Neural progenitor cell (in vitro differentiated cells): ENCODE results near the gene DCLRE1C. TPM values are rescaled to one million over a fixed set of nuclear protein-coding genes. Genes with fewer than 3 reads are reported as not detected.

Experiments used
- DNase-seq: peaks from one replicate; pipeline ENCODE4 v3.0.0-alpha.2; 2016; ENCODE audit warnings: low spot score
- H2AFZ ChIP-seq: fragments of 200-600 bp; sonication (generic); replicated peaks from 2 replicates; pipeline ENCODE4 v1.6.1; 2016; ENCODE audit warnings: antibody characterized with exemption
- H3F3A ChIP-seq: fragments of 200-600 bp; sonication (generic); 2 replicates; pipeline ENCODE4 v1.6.1; 2016; ENCODE audit warnings: antibody characterized with exemption, low read depth
- H3K27ac ChIP-seq: fragments of 200-600 bp; sonication (generic); 2 replicates; pipeline ENCODE4 v1.5.1; 2016; ENCODE audit warnings: mild to moderate bottlenecking
- H3K27me3 ChIP-seq: fragments of 200-600 bp; sonication (generic); 2 replicates; pipeline ENCODE4 v1.6.1; 2016; ENCODE audit warnings: mild to moderate bottlenecking, moderate library complexity
- H3K36me3 ChIP-seq: fragments of 200-600 bp; sonication (generic); 2 replicates; pipeline ENCODE4 v1.5.1; 2016
- H3K4me1 ChIP-seq: fragments of 200-600 bp; sonication (generic); 2 replicates; pipeline ENCODE4 v1.6.1; 2016; ENCODE audit warnings: mixed run types
- H3K4me2 ChIP-seq: fragments of 200-600 bp; sonication (generic); 2 replicates; pipeline ENCODE4 v1.6.1; 2016
- H3K4me3 ChIP-seq: fragments of 200-600 bp; sonication (generic); 2 replicates; pipeline ENCODE4 v1.5.1; 2016
- H3K79me2 ChIP-seq: fragments of 200-600 bp; sonication (generic); 2 replicates; pipeline ENCODE4 v1.6.1; 2016; ENCODE audit warnings: low read depth
- H3K9ac ChIP-seq: fragments of 200-600 bp; sonication (generic); 2 replicates; pipeline ENCODE4 v1.6.1; 2016
- H3K9me3 ChIP-seq: fragments of 200-600 bp; sonication (generic); 2 replicates; pipeline ENCODE4 v1.5.1; 2016; ENCODE audit warnings: low read depth
- H4K20me1 ChIP-seq: fragments of 200-600 bp; sonication (generic); 2 replicates; pipeline ENCODE4 v1.6.1; 2016; ENCODE audit warnings: low read depth
- H3K27ac Mint-ChIP-seq: 3 replicates; pipeline ENCODE4 v1.8.0; 2021; ENCODE audit warnings: mixed read lengths
- H3K27me3 Mint-ChIP-seq: 2 replicates; pipeline ENCODE4 v1.8.0; 2022; ENCODE audit warnings: low read depth, mild to moderate bottlenecking, inconsistent platforms, moderate library complexity, mixed read lengths; ENCODE audit not compliant: insufficient read depth
- H3K36me3 Mint-ChIP-seq: 3 replicates; pipeline ENCODE4 v1.8.0; 2021; ENCODE audit warnings: mixed read lengths
- H3K4me1 Mint-ChIP-seq: 3 replicates; pipeline ENCODE4 v1.8.0; 2021; ENCODE audit warnings: mixed read lengths
- H3K4me3 Mint-ChIP-seq: 3 replicates; pipeline ENCODE4 v1.8.0; 2021; ENCODE audit warnings: mild to moderate bottlenecking, moderate library complexity, mixed read lengths
- H3K9me3 Mint-ChIP-seq: 3 replicates; pipeline ENCODE4 v1.8.0; 2020; ENCODE audit warnings: mixed read lengths
- EZH2 ChIP-seq: fragments of 200-600 bp; sonication (generic); IDR thresholded peaks from 2 replicates; pipeline ENCODE4 v1.6.1; 2017; ENCODE audit warnings: antibody characterized with exemption, mild to moderate bottlenecking, moderate library complexity
- EZH2phosphoT487 ChIP-seq: fragments of 200-600 bp; sonication (generic); IDR thresholded peaks from 2 replicates; pipeline ENCODE4 v1.6.1; 2017; ENCODE audit warnings: antibody characterized with exemption
- total RNA-seq: library from RNA; depleted of rRNA; stranded (reverse); fragments of >200 nt; gene quantifications from 2 replicates; pipeline ENCODE4 v1.2.3, GENCODE V29; 2015; ENCODE audit warnings: low replicate concordance
- TF ChIP-seq, protein P1 (sequence below): fragments of 200-600 bp; sonication (generic); IDR thresholded peaks from 2 replicates; pipeline ENCODE4 v1.5.1; 2017; ENCODE audit warnings: antibody characterized with exemption, mild to moderate bottlenecking

Gene DCLRE1C
- total RNA-seq, 1 donor from 2014 or later: 4.5 TPM

DNA sequence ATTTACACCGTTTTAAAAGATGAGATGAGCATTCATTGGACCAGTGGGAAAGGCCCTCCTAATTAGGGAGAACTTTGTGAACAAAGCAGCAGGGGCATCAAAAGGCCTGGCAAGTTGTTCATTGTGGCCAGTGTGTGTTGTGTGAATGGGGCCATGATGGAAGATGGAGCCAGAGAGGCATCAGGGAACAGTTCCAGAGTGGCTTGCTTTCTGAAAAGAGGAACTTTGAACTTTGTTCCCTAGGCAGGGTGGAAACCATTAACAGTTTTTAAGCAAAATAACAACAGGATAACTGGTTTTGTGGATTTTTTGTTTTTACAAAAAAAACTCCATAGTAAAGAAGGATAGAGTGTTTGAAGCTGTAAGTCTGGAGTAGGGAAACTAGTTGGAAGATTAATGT is 62.7 kb downstream of the DCLRE1C start:
- no peak overlapping the region for H3K9ac ChIP-seq
- H3K4me1 ChIP-seq: peaks cover 21% of the 10 kb centered on the region
- H3K27ac Mint-ChIP-seq: no peak overlapping the region
- H3K4me1 Mint-ChIP-seq: no peaks in the 10 kb centered on the region
- peaks cover 52% of the 10 kb centered on the region for H4K20me1 ChIP-seq
- no peak overlapping the region for H3K27ac ChIP-seq
- H3K4me2 ChIP-seq: no peak overlapping the region
- H3K79me2 ChIP-seq: peaks cover 98% of the 10 kb centered on the region
- H3K9me3 ChIP-seq: no peaks in the 10 kb centered on the region
- H3K27me3 ChIP-seq: no peaks in the 10 kb centered on the region
- peaks cover 4% of the 10 kb centered on the region for H3K36me3 ChIP-seq
- H3K36me3 Mint-ChIP-seq: peaks cover 27% of the 10 kb centered on the region
- TF ChIP-seq, protein P1, sequence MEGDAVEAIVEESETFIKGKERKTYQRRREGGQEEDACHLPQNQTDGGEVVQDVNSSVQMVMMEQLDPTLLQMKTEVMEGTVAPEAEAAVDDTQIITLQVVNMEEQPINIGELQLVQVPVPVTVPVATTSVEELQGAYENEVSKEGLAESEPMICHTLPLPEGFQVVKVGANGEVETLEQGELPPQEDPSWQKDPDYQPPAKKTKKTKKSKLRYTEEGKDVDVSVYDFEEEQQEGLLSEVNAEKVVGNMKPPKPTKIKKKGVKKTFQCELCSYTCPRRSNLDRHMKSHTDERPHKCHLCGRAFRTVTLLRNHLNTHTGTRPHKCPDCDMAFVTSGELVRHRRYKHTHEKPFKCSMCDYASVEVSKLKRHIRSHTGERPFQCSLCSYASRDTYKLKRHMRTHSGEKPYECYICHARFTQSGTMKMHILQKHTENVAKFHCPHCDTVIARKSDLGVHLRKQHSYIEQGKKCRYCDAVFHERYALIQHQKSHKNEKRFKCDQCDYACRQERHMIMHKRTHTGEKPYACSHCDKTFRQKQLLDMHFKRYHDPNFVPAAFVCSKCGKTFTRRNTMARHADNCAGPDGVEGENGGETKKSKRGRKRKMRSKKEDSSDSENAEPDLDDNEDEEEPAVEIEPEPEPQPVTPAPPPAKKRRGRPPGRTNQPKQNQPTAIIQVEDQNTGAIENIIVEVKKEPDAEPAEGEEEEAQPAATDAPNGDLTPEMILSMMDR: no peak
- no peak for TF ChIP-seq EZH2
- no peak for TF ChIP-seq EZH2phosphoT487
- H3K9me3 Mint-ChIP-seq: peaks cover 2% of the 10 kb centered on the region
- no peak overlapping the region for H2AFZ ChIP-seq
- H3K4me3 ChIP-seq: no peak overlapping the region
- DNase-seq: no peak
- no peak overlapping the region for H3K4me3 Mint-ChIP-seq
- H3F3A ChIP-seq: peaks cover 10% of the 10 kb centered on the region
- H3K27me3 Mint-ChIP-seq: peaks cover 2% of the 10 kb centered on the region

DNA sequence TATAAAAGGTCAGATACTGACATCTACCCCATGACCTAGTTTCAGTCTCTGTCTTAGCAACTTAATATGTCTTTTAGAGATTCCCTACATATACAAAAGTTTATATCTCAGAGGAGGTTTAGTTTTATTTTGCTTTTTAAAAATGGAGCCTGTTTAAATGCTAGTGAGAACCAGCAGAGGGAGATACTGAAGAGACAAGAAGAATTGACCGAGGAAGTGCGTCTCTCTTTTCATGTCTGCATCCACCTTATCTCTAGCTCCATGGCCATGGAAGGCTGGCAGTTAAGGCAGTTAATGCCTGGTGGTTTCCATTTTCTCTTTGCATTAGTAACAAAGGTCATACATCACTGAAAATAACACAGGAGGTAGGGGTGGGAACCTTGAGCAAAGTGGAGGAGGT is 64.6 kb downstream of the DCLRE1C start:
- no peak overlapping the region for H3K9ac ChIP-seq
- TF ChIP-seq, protein P1: peak; percentile 42
- TF ChIP-seq EZH2phosphoT487 (no peak), EZH2 (no peak)
- no peaks in the 10 kb centered on the region for H3K9me3 ChIP-seq
- H3K4me1 Mint-ChIP-seq: no peaks in the 10 kb centered on the region
- H3K4me1 ChIP-seq: peaks cover 31% of the 10 kb centered on the region
- peaks cover 13% of the 10 kb centered on the region for H3K36me3 ChIP-seq
- H3K9me3 Mint-ChIP-seq: peaks cover 2% of the 10 kb centered on the region
- no peak overlapping the region for H3K4me3 ChIP-seq
- H3K27ac ChIP-seq: peak overlapping the region; percentile 29
- no peak overlapping the region for H3K4me3 Mint-ChIP-seq
- H2AFZ ChIP-seq: no peak overlapping the region
- DNase-seq: no peak
- no peaks in the 10 kb centered on the region for H3K27me3 ChIP-seq
- peaks cover 69% of the 10 kb centered on the region for H4K20me1 ChIP-seq
- peaks cover 2% of the 10 kb centered on the region for H3K27me3 Mint-ChIP-seq
- H3K27ac Mint-ChIP-seq: no peak overlapping the region
- H3K36me3 Mint-ChIP-seq: peaks cover 25% of the 10 kb centered on the region
- H3K4me2 ChIP-seq: no peak overlapping the region
- H3F3A ChIP-seq: peaks cover 13% of the 10 kb centered on the region
- peaks cover 99% of the 10 kb centered on the region for H3K79me2 ChIP-seq

DNA sequence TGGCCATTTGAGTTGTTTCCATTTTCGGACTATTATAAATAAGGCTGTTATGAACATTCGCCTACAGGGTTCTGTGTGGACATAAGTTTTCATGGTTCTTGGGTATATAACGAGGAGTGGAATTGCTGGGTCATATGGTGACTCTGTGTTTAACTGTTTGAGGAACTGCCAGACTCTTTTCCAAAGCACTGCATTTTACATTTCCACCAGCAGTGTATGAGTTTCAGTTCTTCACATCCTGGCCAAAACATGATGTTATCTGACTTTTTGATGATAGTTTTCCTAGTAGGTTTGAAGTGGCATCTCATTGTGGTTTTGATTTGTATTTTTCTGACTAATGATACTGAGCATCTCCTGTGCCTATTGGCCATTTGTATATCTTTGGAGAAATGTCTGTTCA is 69.8 kb downstream of the DCLRE1C start:
- H3K4me1 ChIP-seq: peaks cover 35% of the 10 kb centered on the region
- H3K4me3 ChIP-seq: no peak overlapping the region
- H3K9ac ChIP-seq: no peak overlapping the region
- H2AFZ ChIP-seq: no peak overlapping the region
- H3K9me3 ChIP-seq: no peaks in the 10 kb centered on the region
- peaks cover 13% of the 10 kb centered on the region for H3K36me3 ChIP-seq
- Mint-ChIP-seq H3K27ac (no peak overlapping the region), H3K4me1 (peaks cover 12% of the 10 kb centered on the region), H3K36me3 (peaks cover 11% of the 10 kb centered on the region), H3K9me3 (peaks cover 5% of the 10 kb centered on the region), H3K27me3 (no peaks in the 10 kb centered on the region), H3K4me3 (no peak overlapping the region)
- no peaks in the 10 kb centered on the region for H3K27me3 ChIP-seq
- peaks cover 94% of the 10 kb centered on the region for H4K20me1 ChIP-seq
- no peak for DNase-seq
- no peak overlapping the region for H3K4me2 ChIP-seq
- peaks cover 13% of the 10 kb centered on the region for H3F3A ChIP-seq
- H3K27ac ChIP-seq: no peak overlapping the region
- TF ChIP-seq EZH2: no peak
- TF ChIP-seq, protein P1: no peak
- no peak for TF ChIP-seq EZH2phosphoT487
- peaks cover 100% of the 10 kb centered on the region for H3K79me2 ChIP-seq
